Vagina (tissue), 2 donors: Measurements from ENCODE around the gene UQCC2. TPM values are rescaled to one million over a fixed set of nuclear protein-coding genes. Genes with fewer than 3 reads are reported as not detected.

Source experiments
- DNase-seq, 2 donors: peaks; one replicate each; pipeline ENCODE4 v3.0.0-alpha.2; 2017; ENCODE audit errors: extremely low spot score in 2 of 2
- H3K27ac ChIP-seq: fragments of 200-600 bp; sonication (generic); one replicate; pipeline ENCODE4 v1.5.1; 2019
- H3K27me3 ChIP-seq: fragments of 200-600 bp; sonication (generic); one replicate; pipeline ENCODE4 v1.5.1; 2019
- H3K36me3 ChIP-seq, 2 donors: fragments of 200-600 bp; sonication (generic); one replicate each; pipeline ENCODE4 v1.5.1; 2017 to 2019
- H3K4me1 ChIP-seq: fragments of 200-600 bp; sonication (generic); one replicate; pipeline ENCODE4 v1.5.1; 2019
- H3K4me3 ChIP-seq, 2 donors: fragments of 200-600 bp; sonication (generic); 1 replicate in 1 of 2; 2 replicates in 1 of 2; pipeline ENCODE4 v1.5.1; 2016 to 2019
- H3K9me3 ChIP-seq: fragments of 200-600 bp; sonication (generic); one replicate; pipeline ENCODE4 v1.5.1; 2019
- CTCF ChIP-seq, 3 experiments: fragments of 450-650 bp in 2 of 3; fragments of 200-600 bp in 1 of 3; sonication (generic) in 1 of 3; IDR thresholded peaks; one replicate each; pipeline ENCODE4 v1.5.1; 2017 to 2019; ENCODE audit warnings: antibody characterized with exemption in 3 of 3, mild to moderate bottlenecking in 2 of 3, moderate library complexity in 2 of 3
- POLR2A ChIP-seq, 2 donors: fragments of 450-650 bp; IDR thresholded peaks; one replicate each; pipeline ENCODE4 v1.6.1; 2017; ENCODE audit warnings: antibody characterized with exemption in 2 of 2, mild to moderate bottlenecking in 2 of 2, moderate library complexity in 2 of 2
- POLR2AphosphoS5 ChIP-seq, 2 donors: sonication (generic); formaldehyde crosslinking; IDR thresholded peaks; one replicate each; pipeline ENCODE4 v1.9.0; 2017; ENCODE audit warnings: antibody characterized with exemption in 2 of 2, mild to moderate bottlenecking in 2 of 2, low read depth in 1 of 2; ENCODE audit not compliant: insufficient read depth in 1 of 2
- intact Hi-C: fragments of 100-400 bp; cut with DNase I; formaldehyde crosslinking; loops from one replicate; pipeline ENCODE4 v1.15.1; 2023
- total RNA-seq: library from RNA; depleted of rRNA; stranded (reverse); fragments of >200 nt; gene quantifications from one replicate; pipeline ENCODE4 v1.2.3, GENCODE V29; 2016

UQCC2 gene
- total RNA-seq, 1 donor from 2014 or later: 16.2 TPM

GRCh38 chr6:33739571-33739970 lies 28.1 kb upstream of the UQCC2 start:
- H3K36me3 ChIP-seq: no peaks in the 10 kb centered on the region
- no peak overlapping the region for H3K27ac ChIP-seq
- no peaks in the 10 kb centered on the region for H3K9me3 ChIP-seq
- H3K27me3 ChIP-seq: no peaks in the 10 kb centered on the region
- intact Hi-C loops: no loop called here
- H3K4me3 ChIP-seq: no peak overlapping the region
- no peak for DNase-seq
- TF ChIP-seq POLR2A (IDR thresholded peaks at IDR 0.05): no peak
- no peak for TF ChIP-seq POLR2AphosphoS5 (IDR thresholded peaks at IDR 0.05; ENCODE audit: insufficient read depth in 1 of 2, low read depth in 1 of 2)
- TF ChIP-seq CTCF (IDR thresholded peaks at IDR 0.05): no peak
- H3K4me1 ChIP-seq: peaks cover 16% of the 10 kb centered on the region

GRCh38 chr6:33738879-33739278 lies 27.4 kb upstream of the UQCC2 start:
- intact Hi-C loops: no loop called here
- no peak overlapping the region for H3K27ac ChIP-seq

GRCh38 chr6:33738153-33738552 lies 26.7 kb upstream of the UQCC2 start:
- DNase-seq: no peak
- Histone ChIP-seq H3K36me3 (no peaks in the 10 kb centered on the region), H3K9me3 (no peaks in the 10 kb centered on the region), H3K27ac (no peak overlapping the region), H3K27me3 (no peaks in the 10 kb centered on the region), H3K4me3 (no peak overlapping the region), H3K4me1 (peaks cover 7% of the 10 kb centered on the region)
- intact Hi-C loops: no loop called here
- TF ChIP-seq CTCF (IDR thresholded peaks at IDR 0.05): no peak

More at GRCh38 chr6:33738879-33739278, 27.4 kb upstream of the UQCC2 start:
- TF ChIP-seq POLR2A (IDR thresholded peaks at IDR 0.05): no peak
- no peak for TF ChIP-seq CTCF (IDR thresholded peaks at IDR 0.05)
- TF ChIP-seq POLR2AphosphoS5 (IDR thresholded peaks at IDR 0.05; ENCODE audit: insufficient read depth in 1 of 2, low read depth in 1 of 2): no peak
- Histone ChIP-seq H3K4me3 (no peak overlapping the region), H3K9me3 (no peaks in the 10 kb centered on the region), H3K27me3 (no peaks in the 10 kb centered on the region), H3K4me1 (peaks cover 9% of the 10 kb centered on the region), H3K36me3 (no peaks in the 10 kb centered on the region)
- no peak for DNase-seq

GRCh38 chr6:33737267-33738026 lies 25.9 kb upstream of the UQCC2 start:
- Histone ChIP-seq H3K4me1 (peaks cover 7% of the 10 kb centered on the region), H3K36me3 (no peaks in the 10 kb centered on the region)
- intact Hi-C loops: no loop called here

More at GRCh38 chr6:33737267-33738026, 25.9 kb upstream of the UQCC2 start:
- Histone ChIP-seq H3K4me3 (no peak overlapping the region), H3K27me3 (no peaks in the 10 kb centered on the region), H3K9me3 (no peaks in the 10 kb centered on the region), H3K27ac (no peak overlapping the region)
- no peak for TF ChIP-seq POLR2A (IDR thresholded peaks at IDR 0.05)
- no peak for TF ChIP-seq CTCF (IDR thresholded peaks at IDR 0.05)
- TF ChIP-seq POLR2AphosphoS5 (IDR thresholded peaks at IDR 0.05; ENCODE audit: insufficient read depth in 1 of 2, low read depth in 1 of 2): no peak
- DNase-seq: no peak
